ENCODE results near the gene EHBP1.

DNA sequence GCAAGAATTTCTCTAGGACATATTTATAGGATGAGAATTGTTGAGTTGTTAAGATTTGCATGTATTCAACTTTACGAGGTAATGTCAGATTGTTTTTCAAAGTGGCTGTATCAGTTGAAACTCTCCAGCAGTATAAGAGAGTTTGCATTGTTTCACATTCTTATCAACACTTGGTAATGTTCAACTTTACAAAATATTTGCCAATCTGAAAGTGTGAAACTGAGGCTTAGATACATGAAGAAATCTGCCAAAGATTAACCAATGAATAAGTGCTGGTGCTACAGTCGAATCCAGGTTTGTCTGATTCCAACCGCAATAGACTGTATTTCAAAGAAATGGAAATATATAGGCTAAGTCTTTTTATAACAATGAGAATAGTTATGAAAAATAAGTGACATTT lies 117.0 kb downstream of the EHBP1 start:
- no peak for TF ChIP-seq ZNF274 (IDR thresholded peaks at IDR 0.05; ENCODE audit: low read depth, low read length)
- TF ChIP-seq YY1 (IDR thresholded peaks at IDR 0.05; ENCODE audit: insufficient read depth, insufficient read length), result no peak
- no peak for TF ChIP-seq SUZ12 (IDR thresholded peaks at IDR 0.05; ENCODE audit: extremely low read depth, insufficient read depth, insufficient read length)
